IMR-90 (cell line): ENCODE data around the gene ACVR1. TPM values are rescaled to one million over a fixed set of nuclear protein-coding genes. Genes with fewer than 3 reads are reported as not detected.

Experiments used
- ATAC-seq: fragments of 200-7000 bp; cut with Tn5 transposase; 2 replicates; pipeline ENCODE4 v1.9.1; 2020; ENCODE audit warnings: low read depth, mild to moderate bottlenecking, moderate library complexity
- BruUV-seq: library from RNA; stranded (reverse); fragments of 400-500 nt; replicated peaks from 2 replicates; lab custom pipeline; 2021; lab: Mats Ljungman, UMichigan
- CTCF ChIA-PET: fragments of 300-600 bp; formaldehyde crosslinking; extraction: SDS; loops from one replicate; lab custom pipeline; 2021; ENCODE audit warnings: antibody characterized with exemption; lab: Yijun Ruan, JAX
- POLR2A ChIA-PET: fragments of 300-600 bp; sonication (Branson Sonifier 250); formaldehyde crosslinking; loops from one replicate; lab custom pipeline; 2022; ENCODE audit warnings: antibody characterized with exemption; ENCODE audit not compliant: unreplicated experiment; lab: Charles Lee
- DNase-seq: peaks from one replicate; pipeline ENCODE4 v3.0.0; 2013
- H2AFZ ChIP-seq: replicated peaks from 2 replicates; pipeline ENCODE3; 2013; ENCODE audit warnings: low read length, mild to moderate bottlenecking; ENCODE audit not compliant: poor library complexity
- H2AK5ac ChIP-seq: 2 replicates; pipeline ENCODE4 v1.6.1; 2013; ENCODE audit warnings: low read depth, low read length, inconsistent platforms
- H2AK9ac ChIP-seq: replicated peaks from 2 replicates; pipeline ENCODE3; 2013; ENCODE audit warnings: mild to moderate bottlenecking, low read depth, low read length, moderate library complexity; ENCODE audit not compliant: poor library complexity
- H2BK120ac ChIP-seq: 2 replicates; pipeline ENCODE4 v1.6.1; 2013; ENCODE audit warnings: low read depth, low read length, inconsistent platforms
- H2BK15ac ChIP-seq: 3 replicates; pipeline ENCODE4 v1.6.1; 2013; ENCODE audit warnings: low read depth, low read length, inconsistent platforms
- H2BK20ac ChIP-seq: 2 replicates; pipeline ENCODE4 v1.6.1; 2013; ENCODE audit warnings: low read depth, mild to moderate bottlenecking, inconsistent platforms, low read length, moderate library complexity
- H2BK5ac ChIP-seq: 2 replicates; pipeline ENCODE4 v1.6.1; 2013; ENCODE audit warnings: mild to moderate bottlenecking, low read depth, low read length, inconsistent platforms; ENCODE audit not compliant: poor library complexity, severe bottlenecking
- H3K14ac ChIP-seq: replicated peaks from 2 replicates; pipeline ENCODE4 v1.6.1; 2013; ENCODE audit warnings: low read depth, low read length, inconsistent platforms
- H3K18ac ChIP-seq: 2 replicates; pipeline ENCODE4 v1.6.1; 2013; ENCODE audit warnings: low read depth, low read length, control low read depth
- H3K23ac ChIP-seq: 2 replicates; pipeline ENCODE4 v1.6.1; 2013; ENCODE audit warnings: low read depth, low read length, inconsistent platforms
- H3K27ac ChIP-seq: 2 replicates; pipeline ENCODE4 v1.5.1; 2013; ENCODE audit warnings: mild to moderate bottlenecking, control low read depth, low read length; ENCODE audit not compliant: insufficient read depth
- H3K27me3 ChIP-seq: 2 replicates; pipeline ENCODE4 v1.6.1; 2013; ENCODE audit warnings: low read length; ENCODE audit not compliant: control insufficient read depth, insufficient read depth
- H3K36me3 ChIP-seq: 2 replicates; pipeline ENCODE4 v1.6.1; 2013; ENCODE audit warnings: low read length, mixed read lengths; ENCODE audit not compliant: control insufficient read depth, insufficient read depth
- H3K4ac ChIP-seq: 2 replicates; pipeline ENCODE4 v1.6.1; 2013; ENCODE audit warnings: low read depth, low read length, inconsistent platforms
- H3K4me1 ChIP-seq: 2 replicates; pipeline ENCODE4 v1.6.1; 2013; ENCODE audit warnings: low read length, mixed read lengths; ENCODE audit not compliant: control insufficient read depth, insufficient read depth
- H3K4me2 ChIP-seq: 2 replicates; pipeline ENCODE4 v1.6.1; 2013; ENCODE audit warnings: low read depth, mild to moderate bottlenecking, control low read depth, low read length, moderate library complexity
- H3K4me3 ChIP-seq: 2 replicates; pipeline ENCODE4 v1.5.1; 2013; ENCODE audit warnings: low read depth, mild to moderate bottlenecking, control low read depth, low read length, moderate library complexity; ENCODE audit not compliant: insufficient read depth
- H3K56ac ChIP-seq: 2 replicates; pipeline ENCODE4 v1.6.1; 2013; ENCODE audit warnings: low read length, inconsistent platforms; ENCODE audit not compliant: insufficient read depth; ENCODE audit errors: extremely low read depth
- H3K79me1 ChIP-seq, 2 experiments: 2 replicates each; pipeline ENCODE4 v1.6.1; 2013; ENCODE audit warnings: low read length in 2 of 2, inconsistent platforms in 1 of 2, low read depth in 1 of 2
- H3K9ac ChIP-seq: 2 replicates; pipeline ENCODE4 v1.6.1; 2013; ENCODE audit warnings: low read depth, low read length, control low read depth
- H3K9me1 ChIP-seq: 2 replicates; pipeline ENCODE4 v1.6.1; 2013; ENCODE audit warnings: low read length, inconsistent platforms; ENCODE audit not compliant: insufficient read depth
- H3K9me3 ChIP-seq: 2 replicates; pipeline ENCODE4 v1.6.1; 2013; ENCODE audit warnings: low read length; ENCODE audit not compliant: control insufficient read depth, insufficient read depth
- H4K20me1 ChIP-seq: 2 replicates; pipeline ENCODE4 v1.6.1; 2013; ENCODE audit warnings: low read length, inconsistent platforms; ENCODE audit not compliant: insufficient read depth
- H4K5ac ChIP-seq: 2 replicates; pipeline ENCODE4 v1.6.1; 2013; ENCODE audit warnings: mild to moderate bottlenecking, low read depth, low read length, control low read depth
- H4K8ac ChIP-seq, 2 experiments: 2 replicates each; pipeline ENCODE4 v1.6.1; 2013; ENCODE audit warnings: low read depth in 2 of 2, low read length in 2 of 2, control low read depth in 1 of 2, inconsistent platforms in 1 of 2
- H4K91ac ChIP-seq: 2 replicates; pipeline ENCODE4 v1.6.1; 2013; ENCODE audit warnings: low read depth, low read length, inconsistent platforms; ENCODE audit not compliant: insufficient read depth
- BHLHE40 ChIP-seq: fragments of 150-350 bp; IDR thresholded peaks from 2 replicates; pipeline ENCODE4 v1.6.1; 2016; ENCODE audit warnings: mild to moderate bottlenecking, low read depth, low read length
- CEBPB ChIP-seq: IDR thresholded peaks from 2 replicates; pipeline ENCODE4 v1.6.1; 2012; ENCODE audit warnings: low read depth, low read length, improper control_type of control experiment
- CHD1 ChIP-seq: IDR thresholded peaks from 2 replicates; pipeline ENCODE4 v1.6.1; 2012; ENCODE audit warnings: low read depth, low read length, improper control_type of control experiment
- CTCF ChIP-seq: conservative IDR thresholded peaks from 2 replicates; pipeline ENCODE4 v1.5.1; 2012; ENCODE audit warnings: mild to moderate bottlenecking, low read depth, low read length, improper control_type of control experiment
- FOS ChIP-seq: fragments of 150-350 bp; IDR thresholded peaks from 2 replicates; pipeline ENCODE4 v1.6.1; 2016; ENCODE audit warnings: low read depth, low read length
- MAZ ChIP-seq: IDR thresholded peaks from 2 replicates; pipeline ENCODE4 v1.6.1; 2012; ENCODE audit warnings: low read depth, mild to moderate bottlenecking, low read length, improper control_type of control experiment, moderate library complexity, borderline replicate concordance
- NFE2L2 ChIP-seq: fragments of 150-350 bp; IDR thresholded peaks from 2 replicates; pipeline ENCODE4 v1.6.1; 2016; ENCODE audit warnings: low read depth, mild to moderate bottlenecking, low read length
- POLR2A ChIP-seq: IDR thresholded peaks from 2 replicates; pipeline ENCODE4 v1.6.1; 2012; ENCODE audit warnings: mild to moderate bottlenecking, low read depth, low read length
- RFX5 ChIP-seq: IDR thresholded peaks from 2 replicates; pipeline ENCODE4 v1.8.0; 2012; ENCODE audit warnings: low read depth, mild to moderate bottlenecking, low read length, moderate library complexity
- USF2 ChIP-seq: fragments of 150-350 bp; IDR thresholded peaks from 2 replicates; pipeline ENCODE4 v1.6.1; 2017; ENCODE audit warnings: mild to moderate bottlenecking, antibody characterized with exemption, low read length, low read depth
- WGBS, 2 experiments: methylation state at CpG; one replicate each; pipeline versions ENCODE4 v1.1.5 to v1.1.7; 2013; ENCODE audit warnings: missing lambda C conversion rate in 2 of 2; ENCODE audit not compliant: insufficient read length in 1 of 2; ENCODE audit errors: extremely low coverage in 2 of 2; 5-methylcytosine and 5-hydroxymethylcytosine counted together
- dilution Hi-C: fragments of 300-500 bp; cut with HindIII; formaldehyde crosslinking; loops from one replicate; pipeline ENCODE4 v1.14.3; 2018; ENCODE audit warnings: low sequenced_read_pairs; ENCODE audit not compliant: unreplicated experiment
- in situ Hi-C: fragments of 300-500 bp; cut with MboI; formaldehyde crosslinking; loops from 3 replicates; pipeline ENCODE4 v1.14.3; 2019; ENCODE audit warnings: low sequenced_read_pairs, inconsistent platforms, mixed read lengths
- intact Hi-C: fragments of 100-400 bp; cut with micrococcal nuclease; formaldehyde crosslinking; loops from 2 replicates; pipeline ENCODE4 v1.10.0; 2022
- polyA plus RNA-seq, 3 experiments: library from polyadenylated mRNA; depleted of rRNA; stranded (reverse); fragments of >200 nt; gene quantifications; 2 replicates each; pipeline ENCODE4 v1.2.3, GENCODE V29; 2012; ENCODE audit warnings: low replicate concordance in 1 of 3
- total RNA-seq: library from RNA; depleted of rRNA; stranded (reverse); fragments of >200 nt; gene quantifications from 2 replicates; pipeline ENCODE4 v1.2.3, GENCODE V29; 2012

The ACVR1 gene
- total and polyA plus RNA-seq, 2 of the 4 experiments (the other 2 are of a cell fraction): 21.1 to 40.8 TPM

- 0 out of 2 replicates have a peak overlapping the region, but pooled peaks have one; percentile 17 for H3K18ac ChIP-seq
- peak overlapping the region; percentile 76; the same call in 1 of the 2 replicates for H3K14ac ChIP-seq
- no peak overlapping the region for H4K5ac ChIP-seq
- ChIA-PET POLR2A (no interaction called here), CTCF (no interaction called here)
- H3K56ac ChIP-seq: no peak overlapping the region; the same call in 1 of the 2 replicates
- H2BK120ac ChIP-seq: peak overlapping the region; percentile 44; the same call in 1 of the 2 replicates
- H3K79me1 ChIP-seq: peaks cover 19 to 42% of the 10 kb centered on the region in 2 experiments
- no peaks in the 10 kb centered on the region; the same call in 1 of the 2 replicates for H3K9me1 ChIP-seq
- ATAC-seq: 0 out of 2 replicates have a peak, but pooled peaks have one; percentile 21
- H3K4me1 ChIP-seq: peaks cover 2% of the 10 kb centered on the region; the same call in 1 of the 2 replicates
- H2AK9ac ChIP-seq: no peak overlapping the region
- H3K4me3 ChIP-seq: no peak overlapping the region
- no peak overlapping the region for H2AK5ac ChIP-seq
- H3K4ac ChIP-seq: peak overlapping the region; percentile 41; the same call in 1 of the 2 replicates
- dilution Hi-C loops (no loop called here), in situ Hi-C loops (no loop called here), intact Hi-C loops (no loop called here)
- H3K9ac ChIP-seq: no peak overlapping the region
- peak overlapping the region; percentile 73; the same call in 1 of the 2 replicates for H4K91ac ChIP-seq
- no peaks in the 10 kb centered on the region for H4K20me1 ChIP-seq
- no peak overlapping the region for H2AFZ ChIP-seq
- H2BK20ac ChIP-seq: no peak overlapping the region
- no peak overlapping the region for H3K4me2 ChIP-seq
- no peak overlapping the region for H2BK15ac ChIP-seq
- WGBS, 2 experiments: 100% methylated on average over 1 of the region's 1 CpG; no CpG with 5 or more reads in 1 of the 2 experiments
- H3K9me3 ChIP-seq: no peaks in the 10 kb centered on the region
- peak overlapping the region; percentile 55 for H2BK5ac ChIP-seq
- BruUV-seq: no TSS peak
- no peaks in the 10 kb centered on the region for H3K27me3 ChIP-seq
- H3K36me3 ChIP-seq: peaks cover 20% of the 10 kb centered on the region
- DNase-seq: no peak
- TF ChIP-seq CTCF (no peak), CEBPB (no peak), MAZ (no peak), BHLHE40 (no peak), CHD1 (no peak), USF2 (no peak), POLR2A (no peak), RFX5 (no peak), FOS (no peak), NFE2L2 (no peak)
- H4K8ac ChIP-seq: peak overlapping the region; percentile 49 to 52; a peak in 2 of 4 replicates
- H3K23ac ChIP-seq: peak overlapping the region; percentile 68; the same call in 1 of the 2 replicates
- no peak overlapping the region for H3K27ac ChIP-seq
These were observed 60.7 kb downstream of the ACVR1 start for GRCh38 chr2:157815421-157815820.
